AG09319 (cell line): ENCODE measurements around the gene FARS2.

ENCODE experiments used
- DNase-seq: peaks from one replicate; pipeline ENCODE4 v3.0.0-alpha.2; 2010; ENCODE audit warnings: low read depth; ENCODE audit errors: extremely low read depth
- TF ChIP-seq, protein P1 (sequence below): IDR thresholded peaks from 2 replicates; pipeline ENCODE4 v1.5.1; 2011; ENCODE audit warnings: low read depth, mild to moderate bottlenecking, inconsistent platforms, low read length, moderate library complexity

The FARS2 gene

DNA sequence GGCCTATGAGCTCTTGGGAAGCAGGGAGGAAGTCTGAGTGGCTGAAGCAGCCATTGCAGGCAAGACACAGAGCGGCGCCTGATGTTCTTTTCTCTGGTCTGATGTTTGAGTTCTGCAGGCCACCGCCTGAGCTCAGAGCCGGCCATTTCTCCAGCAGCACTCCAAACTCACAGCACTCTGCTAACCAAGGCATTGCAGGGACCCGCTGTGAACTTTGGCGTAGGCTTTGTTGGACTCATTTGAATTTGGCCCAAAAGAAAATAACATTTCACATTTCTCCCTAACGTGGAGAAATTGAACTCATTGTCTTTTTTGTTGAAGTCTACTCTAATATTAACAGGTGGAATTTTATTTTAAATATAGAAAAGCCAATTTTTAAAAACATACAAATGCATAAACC lies 336.1 kb downstream of the FARS2 start:
- TF ChIP-seq, protein P1, sequence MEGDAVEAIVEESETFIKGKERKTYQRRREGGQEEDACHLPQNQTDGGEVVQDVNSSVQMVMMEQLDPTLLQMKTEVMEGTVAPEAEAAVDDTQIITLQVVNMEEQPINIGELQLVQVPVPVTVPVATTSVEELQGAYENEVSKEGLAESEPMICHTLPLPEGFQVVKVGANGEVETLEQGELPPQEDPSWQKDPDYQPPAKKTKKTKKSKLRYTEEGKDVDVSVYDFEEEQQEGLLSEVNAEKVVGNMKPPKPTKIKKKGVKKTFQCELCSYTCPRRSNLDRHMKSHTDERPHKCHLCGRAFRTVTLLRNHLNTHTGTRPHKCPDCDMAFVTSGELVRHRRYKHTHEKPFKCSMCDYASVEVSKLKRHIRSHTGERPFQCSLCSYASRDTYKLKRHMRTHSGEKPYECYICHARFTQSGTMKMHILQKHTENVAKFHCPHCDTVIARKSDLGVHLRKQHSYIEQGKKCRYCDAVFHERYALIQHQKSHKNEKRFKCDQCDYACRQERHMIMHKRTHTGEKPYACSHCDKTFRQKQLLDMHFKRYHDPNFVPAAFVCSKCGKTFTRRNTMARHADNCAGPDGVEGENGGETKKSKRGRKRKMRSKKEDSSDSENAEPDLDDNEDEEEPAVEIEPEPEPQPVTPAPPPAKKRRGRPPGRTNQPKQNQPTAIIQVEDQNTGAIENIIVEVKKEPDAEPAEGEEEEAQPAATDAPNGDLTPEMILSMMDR: no peak
- DNase-seq: no peak

DNA sequence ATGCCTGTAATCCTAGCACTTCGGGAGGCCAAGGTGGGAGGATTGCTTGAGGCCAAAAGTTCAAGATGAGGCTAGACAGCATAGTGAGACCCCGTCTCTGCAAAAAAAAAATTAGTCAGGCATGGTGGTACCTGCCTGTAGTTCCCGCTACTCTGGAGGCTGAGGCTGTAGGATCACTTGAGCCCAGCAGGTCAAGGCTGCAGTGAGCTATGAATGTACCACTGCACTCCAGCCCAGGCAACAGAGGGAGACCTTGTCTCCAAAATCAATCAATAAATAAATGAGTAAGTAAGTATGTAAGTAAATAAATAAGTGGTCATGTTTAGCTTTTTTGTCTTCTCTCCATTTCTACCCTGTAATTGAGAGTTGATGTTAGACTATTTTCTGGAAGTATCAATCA lies 336.8 kb downstream of the FARS2 start:
- TF ChIP-seq, protein P1: no peak
- DNase-seq: no peak

DNA sequence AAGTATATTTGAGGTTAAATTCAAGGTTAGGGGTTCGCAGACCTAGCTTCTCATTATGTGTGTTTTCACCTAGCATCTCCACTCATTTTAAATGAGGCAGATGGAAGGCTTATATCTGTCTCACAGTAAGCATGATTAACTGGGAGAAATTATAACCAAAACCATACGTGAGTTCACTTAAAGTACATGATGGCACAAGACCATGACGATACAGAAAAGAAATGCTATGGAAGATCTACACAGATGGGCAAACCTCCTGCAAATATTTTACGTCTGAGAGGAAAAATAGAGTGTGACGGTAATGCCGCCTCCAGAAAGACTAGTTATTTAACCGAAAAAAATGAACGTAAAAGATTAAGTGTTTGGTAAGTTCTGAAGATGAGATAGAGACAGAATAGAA lies 337.8 kb downstream of the FARS2 start:
- no peak for DNase-seq
- TF ChIP-seq, protein P1: no peak

DNA sequence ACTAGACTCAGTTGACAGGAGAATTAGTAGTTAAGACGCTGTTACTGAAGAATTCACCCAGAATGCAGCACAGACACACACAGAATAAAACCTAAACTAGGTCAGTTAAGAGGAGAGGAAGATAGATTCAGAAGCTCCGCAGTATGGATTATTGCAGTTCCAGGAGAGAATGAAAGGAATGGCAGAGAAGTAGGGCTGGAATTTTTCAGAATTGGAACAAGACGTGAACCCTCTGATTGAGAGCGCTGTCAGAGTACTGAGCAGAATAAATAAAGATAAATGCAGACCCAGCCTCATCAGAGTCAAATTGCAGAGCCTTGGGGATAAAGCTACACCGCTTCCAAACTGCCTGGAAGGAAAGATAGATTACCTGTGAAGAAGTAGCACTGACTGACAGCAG lies 344.6 kb downstream of the FARS2 start:
- no peak for DNase-seq
- TF ChIP-seq, protein P1: no peak

DNA sequence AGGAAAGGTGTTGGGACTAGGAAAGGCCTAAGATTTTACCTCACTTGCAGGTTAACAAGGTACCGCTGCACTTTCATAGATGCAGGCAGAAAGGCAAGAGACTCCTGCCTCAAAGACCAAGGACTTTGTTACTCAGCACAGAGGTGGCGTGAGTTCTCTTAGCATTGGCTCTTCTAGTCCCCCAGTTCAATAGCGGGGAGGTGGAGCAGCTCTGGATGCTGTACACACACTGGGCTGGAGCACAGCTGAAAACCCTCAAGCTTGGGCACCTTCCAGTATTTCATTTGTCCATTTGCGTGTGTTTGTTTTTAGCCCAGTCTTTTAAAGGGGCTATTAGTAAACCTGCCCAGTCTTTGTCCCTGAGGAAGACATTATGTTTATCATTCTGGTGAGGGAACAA lies 345.2 kb downstream of the FARS2 start:
- DNase-seq: no peak
- TF ChIP-seq, protein P1: no peak

DNA sequence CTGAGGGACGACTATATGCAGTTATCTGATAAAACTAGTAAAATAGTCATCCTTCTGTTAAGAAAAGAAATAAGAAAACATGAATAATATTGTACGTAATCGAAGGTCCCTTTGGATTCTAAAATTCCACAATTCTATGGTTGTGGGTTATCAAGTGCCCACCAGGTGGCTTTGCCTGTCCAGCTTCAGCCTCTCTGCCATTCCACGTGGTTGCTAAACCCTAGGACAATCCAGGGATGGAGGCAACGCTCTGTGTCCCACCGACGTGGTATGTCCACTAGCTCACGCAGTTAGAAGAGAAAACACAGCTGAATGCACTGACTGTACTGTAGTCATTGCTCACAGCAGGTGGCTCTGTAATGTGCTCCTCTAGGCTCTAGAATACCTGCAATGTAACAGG lies 349.3 kb downstream of the FARS2 start:
- DNase-seq: no peak
- TF ChIP-seq, protein P1: no peak

DNA sequence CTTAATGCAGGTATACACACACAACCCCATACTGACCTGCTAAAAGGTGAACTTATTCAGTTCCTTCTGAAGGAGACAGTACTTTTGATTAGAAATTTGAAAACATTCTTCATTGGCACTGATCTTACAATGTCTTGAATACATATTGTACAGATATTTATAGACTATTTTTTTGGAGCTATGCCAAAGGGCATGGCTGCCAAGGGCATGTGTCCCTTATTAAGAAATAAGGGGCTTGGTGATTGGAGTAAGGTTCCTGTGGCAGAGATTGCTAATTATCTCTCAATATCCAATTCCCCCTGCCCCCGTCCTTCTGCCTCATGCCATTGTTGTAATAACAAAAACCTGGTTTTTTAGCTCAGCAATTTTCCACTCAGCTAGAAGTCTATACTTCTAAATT lies 355.9 kb downstream of the FARS2 start:
- no peak for DNase-seq
- TF ChIP-seq, protein P1: no peak
